Esophagus squamous epithelium (tissue), 5 donors: ENCODE data around the gene NCOA5. TPM values are rescaled to one million over a fixed set of nuclear protein-coding genes. Genes with fewer than 3 reads are reported as not detected.

ENCODE experiments used
- DNase-seq: peaks from one replicate; lab custom pipeline; 2025; lab: John Stamatoyannopoulos, UW
- H3K27ac ChIP-seq, 4 donors: fragments of 200-600 bp; sonication (generic); one replicate each; pipeline ENCODE4 v1.5.1; 2016 to 2019; ENCODE audit warnings: mild to moderate bottlenecking in 1 of 4
- H3K27me3 ChIP-seq, 4 donors: fragments of 200-600 bp; sonication (generic); 1 replicate in 3 of 4; 2 replicates in 1 of 4; pipeline versions ENCODE4 v1.5.1 to v1.6.0; 2017 to 2021; ENCODE audit warnings: antibody characterized with exemption in 1 of 4
- H3K36me3 ChIP-seq, 3 donors: fragments of 200-600 bp; sonication (generic); one replicate each; pipeline ENCODE4 v1.5.1; 2016 to 2019
- H3K4me1 ChIP-seq, 3 donors: fragments of 200-600 bp; sonication (generic); one replicate each; pipeline ENCODE4 v1.5.1; 2017 to 2019
- H3K4me3 ChIP-seq, 4 donors: fragments of 200-600 bp; sonication (generic); 1 replicate in 3 of 4; 2 replicates in 1 of 4; pipeline ENCODE4 v1.5.1; 2016 to 2019; ENCODE audit warnings: mild to moderate bottlenecking in 2 of 4, moderate library complexity in 1 of 4
- H3K9me3 ChIP-seq, 3 donors: fragments of 200-600 bp; sonication (generic); one replicate each; pipeline ENCODE4 v1.5.1; 2016 to 2019
- CTCF ChIP-seq, 6 experiments: fragments of 450-650 bp in 4 of 6; fragments of 200-600 bp in 2 of 6; sonication (generic) in 2 of 6; IDR thresholded peaks; one replicate each; pipeline ENCODE4 v1.5.1; 2016 to 2019; ENCODE audit warnings: antibody characterized with exemption in 6 of 6, mild to moderate bottlenecking in 4 of 6, moderate library complexity in 4 of 6
- POLR2A ChIP-seq, 4 donors: fragments of 450-650 bp; IDR thresholded peaks; one replicate each; pipeline ENCODE4 v1.6.1; 2017; ENCODE audit warnings: antibody characterized with exemption in 4 of 4, mild to moderate bottlenecking in 4 of 4, moderate library complexity in 3 of 4
- WGBS, 2 donors: methylation state at CpG; one replicate each; pipeline ENCODE4 v1.1.5; 2018; 5-methylcytosine and 5-hydroxymethylcytosine counted together
- intact Hi-C: fragments of 100-400 bp; cut with DNase I; formaldehyde crosslinking; loops from one replicate; pipeline ENCODE4 v1.15.0; 2022
- total RNA-seq, 4 donors: library from RNA; depleted of rRNA; stranded (reverse); fragments of >200 nt; gene quantifications; one replicate each; pipeline ENCODE4 v1.1.0, GENCODE V29; 2016
- donor health status: DM: yes; HTN: yes; CAD: no.

Gene NCOA5
- total RNA-seq, 4 donors from 2014 or later: 20.7 to 29.8 (median 22.3) TPM

GRCh38 chr20:46076806-46077205 lies 13.0 kb downstream of the NCOA5 start:
- no peak for TF ChIP-seq CTCF (IDR thresholded peaks at IDR 0.05)
- no peak for TF ChIP-seq POLR2A (IDR thresholded peaks at IDR 0.05)
- intact Hi-C loops: no loop called here
- no peak overlapping the region for H3K27ac ChIP-seq
- H3K4me3 ChIP-seq: no peak overlapping the region
- peaks cover 0 to 21% (median 0%) of the 10 kb centered on the region in 3 donors for H3K4me1 ChIP-seq
- peaks cover 0 to 64% (median 14%) of the 10 kb centered on the region in 3 donors for H3K36me3 ChIP-seq
- no peaks in the 10 kb centered on the region for H3K27me3 ChIP-seq
- no peaks in the 10 kb centered on the region for H3K9me3 ChIP-seq
- no peak for DNase-seq
- WGBS, 2 donors: 86 to 89% methylated on average over 7 of the region's 7 CpGs

GRCh38 chr20:46074006-46074405 lies 15.8 kb downstream of the NCOA5 start:
- H3K27ac ChIP-seq: no peak overlapping the region
- no peak for DNase-seq
- H3K27me3 ChIP-seq: no peaks in the 10 kb centered on the region
- peaks cover 0 to 73% (median 17%) of the 10 kb centered on the region in 3 donors for H3K36me3 ChIP-seq
- H3K4me1 ChIP-seq: peaks cover 0 to 7% (median 0%) of the 10 kb centered on the region in 3 donors
- H3K9me3 ChIP-seq: no peaks in the 10 kb centered on the region
- no peak overlapping the region for H3K4me3 ChIP-seq
- 70 to 100% methylated on average over 2 to 3 of the region's 3 CpGs for WGBS, 2 donors
- intact Hi-C loops: no loop called here
- no peak for TF ChIP-seq CTCF (IDR thresholded peaks at IDR 0.05)

GRCh38 chr20:46073443-46073842 lies 16.3 kb downstream of the NCOA5 start:
- H3K27ac ChIP-seq: no peak overlapping the region
- H3K4me1 ChIP-seq: peaks cover 0 to 7% (median 0%) of the 10 kb centered on the region in 3 donors
- TF ChIP-seq CTCF (IDR thresholded peaks at IDR 0.05) (no peak), POLR2A (IDR thresholded peaks at IDR 0.05) (no peak)
- peaks cover 0 to 73% (median 17%) of the 10 kb centered on the region in 3 donors for H3K36me3 ChIP-seq
- DNase-seq: no peak
- no peak overlapping the region for H3K4me3 ChIP-seq
- 48 to 62% methylated on average over 3 of the region's 3 CpGs for WGBS, 2 donors
- no peaks in the 10 kb centered on the region for H3K9me3 ChIP-seq
- intact Hi-C loops: no loop called here
- H3K27me3 ChIP-seq: no peaks in the 10 kb centered on the region

GRCh38 chr20:46073024-46073423 lies 16.7 kb downstream of the NCOA5 start:
- 75 to 78% methylated on average over 4 of the region's 4 CpGs for WGBS, 2 donors
- no peak overlapping the region for H3K27ac ChIP-seq
- no peak for TF ChIP-seq CTCF (IDR thresholded peaks at IDR 0.05)
- TF ChIP-seq POLR2A (IDR thresholded peaks at IDR 0.05): no peak
- H3K4me1 ChIP-seq: peaks cover 0 to 7% (median 0%) of the 10 kb centered on the region in 3 donors
- intact Hi-C loops: no loop called here
- no peak for DNase-seq
- H3K27me3 ChIP-seq: no peaks in the 10 kb centered on the region
- peaks cover 0 to 73% (median 16%) of the 10 kb centered on the region in 3 donors for H3K36me3 ChIP-seq
- no peaks in the 10 kb centered on the region for H3K9me3 ChIP-seq
- H3K4me3 ChIP-seq: no peak overlapping the region

GRCh38 chr20:46071573-46071972 lies 18.2 kb downstream of the NCOA5 start:
- H3K9me3 ChIP-seq: no peaks in the 10 kb centered on the region
- no peak overlapping the region for H3K4me3 ChIP-seq
- H3K27me3 ChIP-seq: no peaks in the 10 kb centered on the region
- peaks cover 6 to 73% (median 24%) of the 10 kb centered on the region in 3 donors for H3K36me3 ChIP-seq
- 62 to 79% methylated on average over 3 of the region's 3 CpGs for WGBS, 2 donors
- intact Hi-C loops: no loop called here
- TF ChIP-seq CTCF (IDR thresholded peaks at IDR 0.05): no peak
- no peak for TF ChIP-seq POLR2A (IDR thresholded peaks at IDR 0.05)
- no peak for DNase-seq
- H3K4me1 ChIP-seq: peaks cover 0 to 7% (median 0%) of the 10 kb centered on the region in 3 donors
- no peak overlapping the region for H3K27ac ChIP-seq
